HCT116 (cell line): Measurements from ENCODE around the gene SLC22A2. TPM values are rescaled to one million over a fixed set of nuclear protein-coding genes. Genes with fewer than 3 reads are reported as not detected.

ENCODE experiments used
- ATAC-seq: fragments of 200-7000 bp; cut with Tn5 transposase; 2 replicates; pipeline ENCODE4 v1.9.1; 2020; ENCODE audit warnings: mild to moderate bottlenecking, moderate library complexity
- BruUV-seq: library from RNA; stranded (reverse); fragments of 400-500 nt; replicated peaks from 2 replicates; lab custom pipeline; 2021; lab: Mats Ljungman, UMichigan
- CTCF ChIA-PET: fragments of 300-600 bp; sonication (Branson Sonifier 250); formaldehyde crosslinking; loops from one replicate; lab custom pipeline; 2021; ENCODE audit warnings: antibody characterized with exemption; lab: Charles Lee
- POLR2A ChIA-PET: fragments of 300-600, 350-600 bp; sonication (Branson Sonifier 250); formaldehyde crosslinking; loops from one replicate; lab custom pipeline; 2021; ENCODE audit warnings: antibody characterized with exemption; lab: Charles Lee
- RAD21 ChIA-PET, 2 experiments: fragments of 300-600 bp; sonication (Branson Sonifier 250); formaldehyde crosslinking; loops; one replicate each; lab custom pipeline; 2023; ENCODE audit warnings: low total read pairs in 2 of 2; ENCODE audit not compliant: uncharacterized antibody in 2 of 2, unreplicated experiment in 2 of 2, low non-redundant PET in 1 of 2; lab: Charles Lee
- DNase-seq: peaks from one replicate; pipeline ENCODE4 v3.0.0-alpha.2; 2010; ENCODE audit warnings: low read depth, low spot score
- H2AFZ ChIP-seq: fragments of 200-600 bp; shearing (Covaris generic), sonication (generic); 2 replicates; pipeline ENCODE4 v1.6.1; 2017; ENCODE audit warnings: low read depth, mixed run types, mixed read lengths, antibody characterized with exemption, low read length; ENCODE audit not compliant: poor library complexity, severe bottlenecking
- H3K27ac ChIP-seq: 2 replicates; pipeline ENCODE4 v1.5.1; 2012; ENCODE audit warnings: low read depth, low read length
- H3K27me3 ChIP-seq: fragments of 200-600 bp; sonication (generic); 2 replicates; pipeline ENCODE4 v1.6.1; 2016; ENCODE audit warnings: mixed run types, low read length, mixed read lengths; ENCODE audit not compliant: insufficient read depth
- H3K36me3 ChIP-seq, 2 experiments: fragments of 200-500 bp in 1 of 2; fragments of 200-600 bp in 1 of 2; sonication (Bioruptor generic) in 1 of 2; sonication (generic) in 1 of 2; 2 replicates each; pipeline versions ENCODE4 v1.5.1 to v1.6.1; 2014 to 2016; ENCODE audit warnings: low read length in 2 of 2, inconsistent platforms in 1 of 2, mixed read lengths in 1 of 2, mixed run types in 1 of 2; ENCODE audit not compliant: insufficient read depth in 2 of 2, control insufficient read depth in 1 of 2
- H3K4me1 ChIP-seq, 2 experiments: fragments of 200-600 bp in 1 of 2; sonication (generic) in 1 of 2; 2 replicates each; pipeline versions ENCODE4 v1.5.1 to v1.6.1; 2012 to 2017; ENCODE audit warnings: low read length in 2 of 2, inconsistent platforms in 1 of 2, mild to moderate bottlenecking in 1 of 2, mixed read lengths in 1 of 2, mixed run types in 1 of 2, moderate library complexity in 1 of 2; ENCODE audit not compliant: insufficient read depth in 2 of 2, control insufficient read depth in 1 of 2
- H3K4me2 ChIP-seq: fragments of 200-600 bp; sonication (generic); 2 replicates; pipeline ENCODE4 v1.6.1; 2017; ENCODE audit warnings: mixed run types, low read length, mixed read lengths
- H3K4me3 ChIP-seq, 2 experiments: fragments of 200-600 bp in 1 of 2; sonication (generic) in 1 of 2; replicated peaks in 1 of 2; 2 replicates each; pipeline ENCODE4 v1.5.1; 2011 to 2016; ENCODE audit warnings: low read length in 2 of 2, control low read depth in 1 of 2, low read depth in 1 of 2, mild to moderate bottlenecking in 1 of 2, mixed read lengths in 1 of 2, mixed run types in 1 of 2
- H3K79me2 ChIP-seq: fragments of 200-600 bp; sonication (generic); 2 replicates; pipeline ENCODE4 v1.6.1; 2017; ENCODE audit warnings: mild to moderate bottlenecking, mixed run types, low read length, moderate library complexity, mixed read lengths; ENCODE audit not compliant: insufficient read depth
- H3K9ac ChIP-seq: fragments of 200-600 bp; sonication (generic); 2 replicates; pipeline ENCODE4 v1.6.1; 2016; ENCODE audit warnings: low read length, mixed read lengths
- H3K9me2 ChIP-seq: fragments of 200-600 bp; sonication (generic), shearing (Covaris generic); 2 replicates; pipeline ENCODE4 v1.6.1; 2017; ENCODE audit warnings: mixed run types, mild to moderate bottlenecking, moderate library complexity; ENCODE audit not compliant: insufficient read depth
- H3K9me3 ChIP-seq, 2 experiments: fragments of 200-500 bp in 1 of 2; fragments of 200-600 bp in 1 of 2; sonication (Bioruptor generic) in 1 of 2; sonication (generic) in 1 of 2; 2 replicates each; pipeline ENCODE4 v1.6.1; 2014 to 2017; ENCODE audit warnings: low read length in 2 of 2, mixed read lengths in 2 of 2, inconsistent platforms in 1 of 2, low read depth in 1 of 2, mild to moderate bottlenecking in 1 of 2, mixed run types in 1 of 2, moderate library complexity in 1 of 2; ENCODE audit not compliant: control insufficient read depth in 1 of 2, insufficient read depth in 1 of 2
- H4K20me1 ChIP-seq: fragments of 200-600 bp; sonication (generic), shearing (Covaris generic); 2 replicates; pipeline ENCODE4 v1.6.1; 2017; ENCODE audit warnings: mixed run types, mild to moderate bottlenecking, moderate library complexity; ENCODE audit not compliant: insufficient read depth
- CEBPB ChIP-seq: IDR thresholded peaks from 2 replicates; pipeline ENCODE4 v1.6.1; 2012; ENCODE audit warnings: low read depth
- EZH2phosphoT487 ChIP-seq: fragments of 200-600 bp; IDR thresholded peaks from 2 replicates; pipeline ENCODE4 v1.6.1; 2018; ENCODE audit warnings: antibody characterized with exemption, borderline replicate concordance
- FOSL1 ChIP-seq: IDR thresholded peaks from 2 replicates; pipeline ENCODE4 v1.6.1; 2012; ENCODE audit warnings: low read depth
- SRF ChIP-seq: IDR thresholded peaks from 2 replicates; pipeline ENCODE4 v1.6.1; 2012; ENCODE audit warnings: low read depth
- ZNF274 ChIP-seq: fragments of 200-500 bp; sonication (Bioruptor generic); IDR thresholded peaks from 2 replicates; pipeline ENCODE4 v1.6.1; 2014; ENCODE audit warnings: mild to moderate bottlenecking, low read depth, low read length, inconsistent platforms
- intact Hi-C: fragments of 100-400 bp; cut with micrococcal nuclease; formaldehyde crosslinking; loops from 2 replicates; pipeline ENCODE4 v1.10.0; 2022
- total RNA-seq: library from RNA; stranded (reverse); gene quantifications from one replicate; pipeline ENCODE4 v1.2.1, GENCODE V29; 2021; ENCODE audit not compliant: unreplicated experiment
- TF ChIP-seq, protein P1 (sequence below): IDR thresholded peaks from 2 replicates; pipeline ENCODE4 v1.6.1; 2012
- TF ChIP-seq, protein P2 (sequence below): IDR thresholded peaks from 2 replicates; pipeline ENCODE4 v1.6.1; 2012
- TF ChIP-seq, protein P3 (sequence below), 3 experiments: fragments of 200-600 bp in 1 of 3; sonication (generic) in 1 of 3; IDR thresholded peaks in 2 of 3; conservative IDR thresholded peaks in 1 of 3; 2 replicates each; pipeline ENCODE4 v1.5.1; 2012 to 2017; ENCODE audit warnings: low read depth in 2 of 3, low read length in 2 of 3, antibody characterized with exemption in 1 of 3, borderline replicate concordance in 1 of 3, control low read depth in 1 of 3, mild to moderate bottlenecking in 1 of 3, mixed read lengths in 1 of 3, mixed run types in 1 of 3, moderate library complexity in 1 of 3; ENCODE audit not compliant: insufficient read depth in 1 of 3

Gene SLC22A2
- total RNA-seq, 1 experiment from 2014 or later: not detected

DNA sequence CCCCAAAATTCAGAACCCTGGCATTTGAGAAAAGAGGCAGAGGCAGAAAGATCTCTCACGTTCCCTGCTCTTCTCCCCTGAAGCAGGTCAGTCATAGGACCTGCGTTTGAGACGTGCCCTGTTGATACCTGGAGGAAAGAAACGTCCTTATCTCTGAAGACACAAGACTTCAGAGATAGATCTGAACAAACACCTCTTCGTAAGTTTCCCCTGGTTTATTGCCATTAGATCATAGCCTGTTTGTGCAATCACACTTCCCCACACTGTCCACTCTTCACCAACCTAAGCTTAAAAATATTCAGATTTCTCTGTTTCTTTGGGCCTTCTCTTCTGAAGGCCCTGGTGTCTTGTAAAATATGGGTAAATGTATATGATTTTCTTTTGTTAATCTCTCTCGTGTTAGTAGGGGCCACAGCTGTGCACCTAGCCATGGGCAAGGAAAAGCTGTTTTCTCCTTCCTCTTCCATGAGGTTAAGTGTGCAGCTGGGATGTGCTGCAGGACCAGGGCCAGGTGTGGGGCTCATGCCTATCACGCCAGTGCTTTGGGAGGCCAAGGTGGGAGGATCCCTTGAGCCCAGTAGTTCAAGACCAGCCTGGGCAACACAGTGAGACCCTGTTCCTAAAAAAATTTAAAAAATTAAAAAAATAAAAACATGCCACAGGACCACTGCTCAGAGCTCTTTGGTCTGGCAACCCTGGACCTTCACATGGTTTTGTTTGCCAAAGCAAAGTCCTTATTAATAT is 4.7 kb upstream of the SLC22A2 start:
- ATAC-seq: no peak
- Histone ChIP-seq H3K27ac (no peak overlapping the region), H3K27me3 (peaks cover 3% of the 10 kb centered on the region; the same call in 1 of the 2 replicates), H3K4me1 (no peaks in the 10 kb centered on the region), H3K79me2 (no peaks in the 10 kb centered on the region), H3K9me2 (no peaks in the 10 kb centered on the region), H3K36me3 (no peaks in the 10 kb centered on the region), H3K4me2 (no peak overlapping the region), H4K20me1 (no peaks in the 10 kb centered on the region), H2AFZ (no peak overlapping the region)
- BruUV-seq: no TSS peak
- no peak for DNase-seq
- CTCF ChIA-PET: no interaction called here
- POLR2A ChIA-PET: no interaction called here
- intact Hi-C loops: no loop called here
- RAD21 ChIA-PET: no interaction called here
- TF ChIP-seq CEBPB: no peak
- TF ChIP-seq, protein P1, sequence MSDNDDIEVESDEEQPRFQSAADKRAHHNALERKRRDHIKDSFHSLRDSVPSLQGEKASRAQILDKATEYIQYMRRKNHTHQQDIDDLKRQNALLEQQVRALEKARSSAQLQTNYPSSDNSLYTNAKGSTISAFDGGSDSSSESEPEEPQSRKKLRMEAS: no peak
- no peak for TF ChIP-seq FOSL1
- TF ChIP-seq EZH2phosphoT487: no peak
- TF ChIP-seq, protein P2, sequence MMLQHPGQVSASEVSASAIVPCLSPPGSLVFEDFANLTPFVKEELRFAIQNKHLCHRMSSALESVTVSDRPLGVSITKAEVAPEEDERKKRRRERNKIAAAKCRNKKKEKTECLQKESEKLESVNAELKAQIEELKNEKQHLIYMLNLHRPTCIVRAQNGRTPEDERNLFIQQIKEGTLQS: no peak
- no peak for TF ChIP-seq ZNF274
- TF ChIP-seq, protein P3, sequence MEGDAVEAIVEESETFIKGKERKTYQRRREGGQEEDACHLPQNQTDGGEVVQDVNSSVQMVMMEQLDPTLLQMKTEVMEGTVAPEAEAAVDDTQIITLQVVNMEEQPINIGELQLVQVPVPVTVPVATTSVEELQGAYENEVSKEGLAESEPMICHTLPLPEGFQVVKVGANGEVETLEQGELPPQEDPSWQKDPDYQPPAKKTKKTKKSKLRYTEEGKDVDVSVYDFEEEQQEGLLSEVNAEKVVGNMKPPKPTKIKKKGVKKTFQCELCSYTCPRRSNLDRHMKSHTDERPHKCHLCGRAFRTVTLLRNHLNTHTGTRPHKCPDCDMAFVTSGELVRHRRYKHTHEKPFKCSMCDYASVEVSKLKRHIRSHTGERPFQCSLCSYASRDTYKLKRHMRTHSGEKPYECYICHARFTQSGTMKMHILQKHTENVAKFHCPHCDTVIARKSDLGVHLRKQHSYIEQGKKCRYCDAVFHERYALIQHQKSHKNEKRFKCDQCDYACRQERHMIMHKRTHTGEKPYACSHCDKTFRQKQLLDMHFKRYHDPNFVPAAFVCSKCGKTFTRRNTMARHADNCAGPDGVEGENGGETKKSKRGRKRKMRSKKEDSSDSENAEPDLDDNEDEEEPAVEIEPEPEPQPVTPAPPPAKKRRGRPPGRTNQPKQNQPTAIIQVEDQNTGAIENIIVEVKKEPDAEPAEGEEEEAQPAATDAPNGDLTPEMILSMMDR (IDR thresholded peaks at IDR 0.05 in 2 of 3, conservative IDR thresholded peaks at IDR 0.05 in 1 of 3; ENCODE audit: borderline replicate concordance in 1 of 3, insufficient read depth in 1 of 3, low read depth in 2 of 3, low read length in 2 of 3): no peak
- no peak for TF ChIP-seq SRF
- TF ChIP-seq, all 23 proteins: peak for 0
- no peaks in the 10 kb centered on the region for H3K9me3 ChIP-seq
- no peak overlapping the region for H3K4me3 ChIP-seq
- no peak overlapping the region for H3K9ac ChIP-seq
